Activated CD8-positive, alpha-beta memory T cell treated with anti-CD3 and anti-CD28 coated beads for 48 hours (primary cell): Measurements from ENCODE around the gene PRODH2.
"Not testable (repeated sequence)": the region's sequence is repeated elsewhere in the genome, so short reads cannot be mapped to it uniquely, and the experiment has no call there.

Experiments
- DNase-seq, 3 experiments: peaks; one replicate each; pipeline ENCODE4 v3.0.0-alpha.2; 2020; ENCODE audit warnings: low read depth in 2 of 3, low spot score in 2 of 3

The PRODH2 gene

DNA sequence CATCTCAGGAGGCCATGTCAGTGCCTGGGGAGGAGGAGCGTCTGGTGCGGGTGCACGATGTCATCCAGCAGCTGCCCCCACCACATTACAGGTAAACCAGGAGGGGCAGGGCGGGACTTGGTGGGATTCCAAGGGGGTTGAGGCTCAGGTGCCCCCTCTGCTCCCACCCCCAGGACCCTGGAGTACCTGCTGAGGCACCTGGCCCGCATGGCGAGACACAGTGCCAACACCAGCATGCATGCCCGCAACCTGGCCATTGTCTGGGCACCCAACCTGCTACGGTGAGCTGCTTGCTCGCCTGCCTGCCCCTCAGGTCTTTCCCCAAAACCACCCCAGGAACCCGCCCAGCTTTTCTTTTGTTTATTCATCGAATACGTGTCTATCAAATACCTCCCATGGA is 30.1 kb downstream of the PRODH2 start:
- no peak for DNase-seq

- no peak for DNase-seq
Measured at GRCh38 chr19:35781650-35782049, 31.0 kb downstream of the PRODH2 start.

DNA sequence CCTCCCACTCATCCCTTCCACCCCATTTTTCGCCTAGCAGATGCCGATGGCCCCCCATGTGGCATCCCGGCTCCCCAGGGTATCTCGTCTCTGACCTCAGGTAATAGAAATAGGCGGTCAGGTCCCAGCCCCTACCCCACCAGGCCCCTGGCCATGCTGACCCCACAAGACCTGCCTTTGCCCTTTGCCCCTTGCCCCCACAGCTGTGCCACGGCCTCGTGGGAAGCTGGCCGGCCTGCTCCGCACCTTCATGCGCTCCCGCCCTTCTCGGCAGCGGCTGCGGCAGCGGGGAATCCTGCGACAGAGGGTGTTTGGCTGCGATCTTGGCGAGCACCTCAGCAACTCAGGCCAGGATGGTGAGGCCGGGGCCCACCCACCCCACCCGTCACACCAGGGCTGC is 31.9 kb downstream of the PRODH2 start:
- DNase-seq = no peak

DNA sequence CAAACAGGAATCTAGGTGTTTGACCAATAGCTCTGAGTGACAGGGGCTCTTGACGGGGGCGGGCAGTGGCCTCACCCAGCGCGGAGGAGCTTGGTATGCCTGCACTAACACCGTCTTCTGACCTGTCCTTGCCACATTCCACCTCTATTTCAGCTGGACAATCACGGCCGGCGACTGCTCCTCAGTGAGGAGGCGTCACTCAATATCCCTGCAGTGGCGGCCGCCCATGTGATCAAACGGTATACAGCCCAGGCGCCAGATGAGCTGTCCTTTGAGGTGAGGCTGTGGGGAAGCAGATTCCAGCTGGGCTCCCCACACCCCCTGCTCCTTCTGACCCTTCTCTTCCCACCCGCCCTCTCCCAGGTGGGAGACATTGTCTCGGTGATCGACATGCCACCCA is 32.6 kb downstream of the PRODH2 start:
- DNase-seq = no peak

DNA sequence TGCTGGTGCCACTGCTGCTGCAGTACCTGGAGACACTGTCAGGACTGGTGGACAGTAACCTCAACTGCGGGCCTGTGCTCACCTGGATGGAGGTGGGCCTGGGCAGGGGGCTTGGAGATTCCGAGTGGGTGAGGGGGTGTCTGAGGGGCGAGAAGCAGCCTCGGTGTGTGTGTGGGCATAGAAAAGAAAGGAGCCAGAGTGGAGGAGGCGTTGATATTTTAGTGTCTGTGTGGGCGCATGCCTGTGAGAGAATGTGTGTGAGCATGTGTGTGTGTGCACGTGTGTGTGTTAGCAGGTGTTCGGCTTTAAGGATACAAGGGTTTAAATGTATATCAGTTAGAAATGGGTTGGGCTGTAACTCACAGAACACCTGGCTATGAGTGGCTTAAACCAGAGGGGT is 33.6 kb downstream of the PRODH2 start:
- no peak for DNase-seq

- no peak for DNase-seq
Measured at GRCh38 chr19:35777961-35778360, 34.7 kb downstream of the PRODH2 start.

GRCh38 chr19:35777086-35777841 is 35.4 kb downstream of the PRODH2 start:
- no peak for DNase-seq

- DNase-seq = no peak
Measured at GRCh38 chr19:35776102-35776788, 36.4 kb downstream of the PRODH2 start.

- peak; percentile 94 to 97 (median 94) for DNase-seq
Measured at GRCh38 chr19:35775298-35776101, 37.1 kb downstream of the PRODH2 start, which contains the start of gene ARHGAP33. Gene ARHGAP33, plus strand, starts transcription at chr19:35775564. Its CDS starts 95 bp downstream, at chr19:35775659.

- DNase-seq = no peak
Measured at GRCh38 chr19:35775046-35775297, 37.7 kb downstream of the PRODH2 start.

DNA sequence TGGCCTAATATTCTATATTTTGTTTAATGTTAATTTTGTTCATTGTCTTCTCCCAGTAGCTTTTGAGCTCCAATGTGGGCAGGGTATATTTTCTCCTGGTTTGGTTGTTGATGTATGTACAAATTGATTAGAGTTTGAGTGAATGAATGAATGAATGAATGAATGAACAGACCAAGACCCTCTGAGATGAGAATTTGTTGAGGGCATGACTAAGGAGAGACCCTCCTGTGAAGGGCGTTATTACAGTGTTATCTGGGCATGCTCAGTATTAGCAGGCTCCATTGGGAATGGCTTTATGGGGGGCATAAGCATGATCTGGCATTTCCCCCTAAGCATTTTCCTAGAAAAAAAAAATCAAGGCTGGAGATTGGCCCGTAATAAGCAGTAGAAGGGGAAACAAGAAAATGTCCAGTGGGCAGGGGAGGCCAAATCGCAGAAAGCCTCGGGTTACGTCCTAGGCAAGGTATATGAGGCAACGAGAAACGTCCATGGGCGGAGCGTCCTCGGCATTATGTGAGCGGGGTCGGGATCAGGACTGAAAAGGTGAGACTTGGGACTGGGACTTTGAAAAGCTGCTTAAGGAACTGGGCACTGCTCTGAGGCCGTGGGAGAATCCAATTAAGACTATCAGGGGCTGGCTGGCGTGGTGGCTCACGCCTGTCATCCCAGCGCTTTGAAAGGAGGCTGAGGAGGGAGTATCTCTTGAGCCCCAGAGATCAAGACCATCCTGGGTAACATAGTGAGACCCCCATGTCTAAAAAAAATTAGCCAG is 38.2 kb downstream of the PRODH2 start:
- no peak for DNase-seq

DNA sequence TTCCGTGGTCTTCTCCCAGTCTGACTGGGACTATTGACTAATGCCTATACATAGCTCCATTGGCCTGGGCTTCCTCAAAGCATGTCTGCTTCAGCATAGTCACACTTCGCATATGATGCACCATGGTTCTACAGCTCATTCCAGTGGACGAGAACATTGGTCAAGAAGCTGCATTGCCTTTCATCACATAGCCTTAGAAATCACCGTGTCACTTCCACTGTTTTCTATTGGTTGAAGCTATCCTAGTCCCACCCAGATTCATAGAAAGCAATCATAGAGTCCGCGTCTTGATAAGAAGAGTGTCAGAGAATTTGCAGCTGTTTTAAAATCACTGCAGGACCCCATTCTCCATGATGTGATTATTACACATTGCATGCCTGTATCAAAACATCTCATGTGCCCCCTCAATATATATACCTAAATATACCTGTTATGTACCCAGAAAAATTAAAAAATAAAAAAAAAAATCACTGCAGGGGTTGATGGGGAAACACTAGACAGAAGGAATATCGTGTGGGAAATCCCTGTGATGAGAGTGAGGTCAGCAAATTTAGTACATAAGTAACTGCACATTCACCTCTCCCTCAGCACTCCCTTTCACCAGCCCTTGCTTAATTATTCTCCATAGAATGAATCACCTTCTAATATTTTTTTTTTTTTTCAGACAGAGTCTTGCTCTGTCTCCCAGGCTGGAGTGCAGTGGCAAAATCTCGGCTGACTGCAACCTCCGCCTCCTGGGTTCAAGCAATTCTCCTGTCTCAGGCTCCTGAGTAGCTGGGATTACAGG is 39.4 kb downstream of the PRODH2 start:
- no peak for DNase-seq

DNA sequence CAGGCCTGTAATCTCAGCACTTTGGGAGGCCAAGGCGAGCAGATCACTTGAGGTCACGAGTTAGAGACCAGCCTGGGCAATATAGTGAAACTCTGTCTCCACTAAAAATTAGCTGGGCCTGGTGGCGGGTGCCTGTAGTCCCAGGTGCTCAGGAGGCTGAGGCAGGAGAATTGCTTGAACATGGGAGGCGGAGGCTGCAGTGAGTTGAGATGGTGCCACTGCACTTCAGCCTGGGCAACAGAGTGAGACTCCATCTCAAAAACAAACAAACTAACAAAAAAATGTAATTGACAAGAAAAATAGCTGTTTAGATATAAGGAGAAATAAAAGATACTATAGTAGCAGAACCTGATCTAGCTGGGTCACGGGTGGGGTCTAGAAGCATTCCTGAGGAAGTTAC is 40.3 kb downstream of the PRODH2 start:
- not testable (repeated sequence) for DNase-seq

DNA sequence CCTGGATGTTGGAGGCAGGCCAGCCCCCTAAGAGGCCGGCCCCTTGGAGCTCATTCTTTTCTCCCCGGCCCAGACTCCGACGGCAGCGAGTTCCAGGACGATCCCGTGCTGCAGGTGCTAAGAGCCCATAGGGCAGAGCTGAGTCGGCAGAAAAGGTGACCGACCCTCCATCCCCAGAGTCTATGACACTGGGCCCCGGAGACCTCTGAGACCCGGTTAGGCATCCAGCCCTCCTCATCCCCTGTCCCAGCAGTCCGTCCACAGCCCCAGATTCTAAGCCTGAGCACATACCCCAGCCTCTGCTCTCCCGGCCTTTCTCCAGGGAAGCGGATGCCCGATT is 44.6 kb downstream of the PRODH2 start:
- no peak for DNase-seq

GRCh38 chr19:35767288-35768081 is 45.2 kb downstream of the PRODH2 start:
- DNase-seq = no peak

DNA sequence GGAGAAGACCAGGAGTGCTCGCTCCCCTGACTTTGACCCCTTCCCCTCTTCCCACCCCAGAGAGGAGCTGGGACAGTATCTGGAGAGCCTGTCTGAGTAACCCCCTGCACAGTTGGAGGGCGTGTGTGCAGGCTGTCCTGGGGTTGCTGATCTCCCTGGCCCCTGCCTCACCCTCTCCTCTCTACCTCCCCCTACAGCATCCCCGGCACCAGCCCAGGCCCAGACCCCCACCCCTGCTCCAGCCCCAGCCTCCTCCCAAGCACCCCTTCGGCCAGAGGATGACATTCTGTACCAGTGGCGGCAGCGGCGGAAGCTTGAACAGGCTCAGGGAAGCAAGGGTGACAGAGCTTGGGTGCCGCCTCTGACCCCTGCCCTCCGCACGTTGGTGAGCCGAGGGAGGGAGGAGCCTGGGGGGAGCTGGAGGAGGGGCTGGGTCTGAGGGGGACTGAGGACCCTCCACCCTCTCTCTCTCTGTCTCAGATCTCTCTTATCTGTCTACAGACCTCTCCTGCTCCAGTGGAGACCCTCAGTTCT is 46.0 kb downstream of the PRODH2 start:
- no peak for DNase-seq

DNA sequence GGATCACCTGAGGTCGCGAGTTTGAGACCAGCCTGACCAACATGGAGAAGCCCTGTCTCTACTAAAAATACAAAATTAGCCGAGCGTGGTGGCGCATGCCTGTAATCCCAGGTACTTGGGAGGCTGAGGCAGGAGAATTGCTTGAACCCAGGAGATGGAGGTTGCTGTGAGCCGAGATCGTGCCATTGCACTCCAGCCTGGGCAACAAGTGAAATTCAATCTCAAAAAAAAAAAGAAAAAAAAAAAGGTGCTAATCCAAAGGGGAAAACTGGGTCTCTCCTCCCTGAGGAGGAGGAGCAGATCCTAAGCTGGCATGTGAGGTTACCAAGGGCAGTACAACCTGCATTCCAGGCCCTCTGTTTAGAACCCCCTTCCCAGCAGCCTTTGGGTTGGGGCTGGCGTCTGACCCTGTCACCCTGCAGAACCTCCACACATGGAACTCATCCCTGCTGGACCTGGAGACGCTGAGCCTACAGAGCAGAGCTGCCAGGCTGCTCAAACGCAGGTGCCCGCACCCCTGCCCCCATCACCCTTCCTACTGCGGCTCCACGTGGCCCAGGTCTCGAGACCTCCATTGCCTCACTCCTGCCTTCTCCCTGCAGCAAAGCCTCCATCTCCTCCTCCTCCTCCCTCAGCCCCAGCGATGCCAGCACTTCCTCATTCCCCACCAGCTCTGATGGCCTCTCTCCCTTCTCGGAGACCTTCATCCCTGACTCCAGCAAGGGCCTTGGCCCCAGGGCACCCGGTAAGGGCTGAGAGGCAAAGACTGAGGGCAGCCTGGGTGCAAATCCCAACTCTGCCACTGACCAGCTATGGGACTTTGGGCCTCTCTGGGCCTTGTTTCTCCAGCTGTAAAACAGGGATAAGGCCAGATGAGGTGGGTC is 48.0 kb downstream of the PRODH2 start:
- no peak for DNase-seq

- DNase-seq = no peak
Measured at GRCh38 chr19:35760711-35761349, 51.8 kb downstream of the PRODH2 start.
